GM10248 (cell line): ENCODE measurements around the gene GALNT1.

ENCODE experiments used
- CTCF ChIA-PET: fragments of 300-600 bp; sonication (Branson Sonifier 250); formaldehyde crosslinking; extraction: SDS; loops from one replicate; lab custom pipeline; 2021; ENCODE audit warnings: antibody characterized with exemption; lab: Yijun Ruan, JAX
- POLR2A ChIA-PET: fragments of 350-650 bp; sonication (Branson Sonifier 250); formaldehyde crosslinking; extraction: SDS; loops from one replicate; lab custom pipeline; 2020; ENCODE audit warnings: antibody characterized with exemption; lab: Yijun Ruan, JAX
- DNase-seq: peaks from one replicate; pipeline ENCODE4 v3.0.0; 2012; ENCODE audit errors: extremely low spot score
- TF ChIP-seq, protein P1 (sequence below): IDR thresholded peaks from 2 replicates; pipeline ENCODE4 v1.5.1; 2012; ENCODE audit warnings: mild to moderate bottlenecking, low read depth; ENCODE audit errors: extremely low read depth, missing control alignments, control extremely low read depth

The GALNT1 gene

DNA sequence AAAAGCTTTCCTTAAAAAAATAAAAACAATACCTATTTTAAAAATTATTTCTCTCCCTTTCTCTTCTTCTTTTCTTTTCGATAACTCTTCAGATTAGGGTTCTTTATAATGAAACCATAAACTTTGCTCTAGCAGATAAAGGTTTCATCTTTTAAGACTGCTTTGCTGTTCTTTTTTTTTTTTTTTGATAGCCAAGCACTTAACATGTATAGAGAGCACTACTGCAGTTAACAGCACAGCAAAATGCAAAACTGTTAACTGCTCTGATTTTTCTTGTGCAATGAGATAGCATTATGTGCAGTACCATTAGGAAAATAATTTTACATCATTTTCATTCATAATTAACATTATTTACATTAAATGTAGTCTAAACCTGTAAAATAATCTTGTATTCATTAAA lies 36.3 kb downstream of the GALNT1 start:
- ChIA-PET POLR2A (no interaction called here), CTCF (interaction anchor here (0.8 to 1.3 kb wide), 2 partner anchors 8 to 36 kb away, joined by 3 read pairs; no protein-coding TSS in a partner anchor)
- DNase-seq: no peak
- TF ChIP-seq, protein P1, sequence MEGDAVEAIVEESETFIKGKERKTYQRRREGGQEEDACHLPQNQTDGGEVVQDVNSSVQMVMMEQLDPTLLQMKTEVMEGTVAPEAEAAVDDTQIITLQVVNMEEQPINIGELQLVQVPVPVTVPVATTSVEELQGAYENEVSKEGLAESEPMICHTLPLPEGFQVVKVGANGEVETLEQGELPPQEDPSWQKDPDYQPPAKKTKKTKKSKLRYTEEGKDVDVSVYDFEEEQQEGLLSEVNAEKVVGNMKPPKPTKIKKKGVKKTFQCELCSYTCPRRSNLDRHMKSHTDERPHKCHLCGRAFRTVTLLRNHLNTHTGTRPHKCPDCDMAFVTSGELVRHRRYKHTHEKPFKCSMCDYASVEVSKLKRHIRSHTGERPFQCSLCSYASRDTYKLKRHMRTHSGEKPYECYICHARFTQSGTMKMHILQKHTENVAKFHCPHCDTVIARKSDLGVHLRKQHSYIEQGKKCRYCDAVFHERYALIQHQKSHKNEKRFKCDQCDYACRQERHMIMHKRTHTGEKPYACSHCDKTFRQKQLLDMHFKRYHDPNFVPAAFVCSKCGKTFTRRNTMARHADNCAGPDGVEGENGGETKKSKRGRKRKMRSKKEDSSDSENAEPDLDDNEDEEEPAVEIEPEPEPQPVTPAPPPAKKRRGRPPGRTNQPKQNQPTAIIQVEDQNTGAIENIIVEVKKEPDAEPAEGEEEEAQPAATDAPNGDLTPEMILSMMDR: no peak

DNA sequence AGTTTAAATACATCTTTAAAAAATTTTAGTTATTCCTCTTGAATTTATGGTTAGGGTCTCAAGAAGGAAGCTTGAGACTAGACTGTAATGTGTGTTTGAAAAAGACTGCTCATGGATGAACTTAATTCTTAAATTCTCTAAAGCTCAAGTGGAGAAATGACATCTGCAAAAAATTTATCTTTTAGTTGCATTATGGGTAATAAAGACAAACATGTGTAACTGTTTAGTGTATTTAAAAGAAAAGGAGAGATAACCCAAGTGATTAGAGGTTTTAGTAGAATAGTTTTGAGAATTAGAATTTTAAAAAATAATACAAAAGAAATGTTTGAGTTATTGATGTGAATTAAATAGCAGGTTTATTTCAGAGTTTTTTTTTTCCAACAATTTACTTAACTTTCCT lies 36.7 kb downstream of the GALNT1 start:
- ChIA-PET CTCF (interaction anchor here (0.8 kb wide), 1 partner anchor 9 kb away, joined by 3 read pairs; no protein-coding TSS in a partner anchor), POLR2A (no interaction called here)
- no peak for DNase-seq
- TF ChIP-seq, protein P1: no peak

DNA sequence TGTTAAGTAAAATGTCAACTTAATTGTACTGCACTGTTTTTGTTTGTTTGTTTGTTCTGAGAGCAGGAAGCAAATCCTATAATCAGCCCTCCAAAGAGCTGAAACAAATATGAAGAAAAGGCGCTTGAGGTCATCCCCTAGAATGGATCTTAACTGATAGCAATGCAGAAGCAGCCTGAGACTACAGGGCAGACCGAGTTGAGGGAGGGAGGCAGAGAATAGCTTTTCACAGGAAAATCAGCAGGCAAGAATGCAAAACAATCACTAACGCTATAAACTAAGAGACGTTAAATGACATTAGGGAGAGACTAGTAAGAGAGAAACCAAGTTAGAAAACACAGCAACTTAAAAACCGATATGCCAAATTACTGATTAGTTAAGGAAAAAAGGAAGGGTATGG lies 37.2 kb downstream of the GALNT1 start:
- no peak for DNase-seq
- TF ChIP-seq, protein P1: no peak
- POLR2A ChIA-PET: no interaction called here
- CTCF ChIA-PET: interaction anchor here (0.8 kb wide), 1 partner anchor 9 kb away, joined by 3 read pairs; no protein-coding TSS in a partner anchor

DNA sequence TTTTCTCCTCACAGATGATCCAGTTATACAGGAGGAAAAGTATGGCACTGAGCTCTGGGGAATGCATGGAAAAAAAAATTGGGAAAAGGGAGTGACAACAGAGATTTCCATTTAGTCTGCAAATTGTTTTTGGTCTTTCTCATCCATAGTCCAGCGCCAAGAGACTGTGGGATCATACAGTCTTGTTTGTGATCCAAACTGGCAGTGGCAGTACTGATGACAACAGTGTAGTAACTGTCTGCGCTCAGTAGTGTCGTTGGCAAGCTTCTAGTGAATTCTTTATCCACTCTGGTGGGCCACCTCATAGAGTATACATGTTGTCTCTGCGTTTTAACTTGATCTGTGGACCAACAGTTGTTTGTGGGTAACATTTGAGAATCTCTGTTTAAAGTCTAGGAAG lies 37.9 kb downstream of the GALNT1 start:
- ChIA-PET POLR2A (no interaction called here), CTCF (no interaction called here)
- TF ChIP-seq, protein P1: no peak
- DNase-seq: no peak

DNA sequence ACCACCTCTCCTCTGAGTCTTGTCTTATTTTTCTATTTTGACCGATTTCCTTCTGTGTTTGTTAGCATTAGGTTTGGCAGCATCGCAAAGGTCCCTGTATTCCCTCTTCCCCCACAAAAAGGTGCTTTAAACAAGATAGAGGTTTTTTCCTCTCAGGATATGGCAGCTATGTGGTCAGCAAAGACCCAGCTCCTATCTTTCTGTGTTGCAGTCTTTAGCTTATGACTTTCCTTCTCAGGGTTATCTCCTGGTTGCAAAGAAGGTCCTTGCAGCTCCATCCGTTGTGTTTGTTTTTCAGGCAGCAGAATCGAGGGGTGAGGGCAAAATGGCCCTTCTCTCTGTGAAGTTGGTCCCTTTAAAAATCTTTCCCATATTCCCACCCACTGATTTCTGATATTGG lies 38.4 kb downstream of the GALNT1 start:
- ChIA-PET CTCF (no interaction called here), POLR2A (no interaction called here)
- DNase-seq: no peak
- TF ChIP-seq, protein P1: no peak

DNA sequence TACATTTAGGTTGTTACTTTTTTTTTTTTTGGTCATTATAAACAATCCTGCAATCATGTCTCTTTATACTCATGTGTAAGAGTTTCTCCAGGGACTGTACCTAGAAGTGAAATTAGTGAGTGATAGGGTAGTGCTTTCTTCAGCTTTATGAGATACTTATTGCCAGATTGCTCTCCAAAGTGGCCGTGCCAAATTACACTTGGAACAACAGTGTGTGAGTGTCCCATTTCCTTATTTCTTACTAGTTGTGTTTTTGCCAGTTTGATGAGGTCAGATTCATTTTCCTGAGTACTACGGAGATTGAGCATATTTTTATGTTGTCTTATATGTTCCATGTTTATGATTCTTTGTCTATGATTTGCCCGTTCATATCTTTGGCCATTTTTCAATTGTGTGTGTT lies 39.2 kb downstream of the GALNT1 start:
- DNase-seq: no peak
- ChIA-PET POLR2A (no interaction called here), CTCF (no interaction called here)
- TF ChIP-seq, protein P1: no peak
